H9 (cell line): ENCODE data around the gene SLC2A4RG. TPM values are rescaled to one million over a fixed set of nuclear protein-coding genes. Genes with fewer than 3 reads are reported as not detected.

Experiments used
- DNase-seq: peaks from one replicate; pipeline ENCODE4 v3.0.0-alpha.2; 2017
- H2AFZ ChIP-seq: one replicate; pipeline ENCODE4 v1.6.1; 2013; ENCODE audit warnings: mild to moderate bottlenecking, low read length, control low read depth, moderate library complexity
- H2AK5ac ChIP-seq: 2 replicates; pipeline ENCODE4 v1.6.1; 2013; ENCODE audit warnings: low read length, control low read depth, mixed read lengths; ENCODE audit not compliant: insufficient read length
- H2BK120ac ChIP-seq: one replicate; pipeline ENCODE4 v1.6.1; 2013; ENCODE audit warnings: low read depth, mild to moderate bottlenecking, low read length, control low read depth, inconsistent platforms; ENCODE audit not compliant: poor library complexity, severe bottlenecking
- H2BK12ac ChIP-seq: 2 replicates; pipeline ENCODE4 v1.6.1; 2013; ENCODE audit warnings: low read length, control low read depth, mixed read lengths, low read depth; ENCODE audit not compliant: insufficient read length
- H2BK15ac ChIP-seq: 2 replicates; pipeline ENCODE4 v1.6.1; 2013; ENCODE audit warnings: low read depth, low read length, control low read depth
- H2BK20ac ChIP-seq: one replicate; pipeline ENCODE4 v1.6.1; 2013; ENCODE audit warnings: low read depth, mild to moderate bottlenecking, low read length, control low read depth, inconsistent platforms; ENCODE audit not compliant: poor library complexity, severe bottlenecking
- H2BK5ac ChIP-seq: 2 replicates; pipeline ENCODE4 v1.6.1; 2013; ENCODE audit warnings: low read length, control low read depth, mixed read lengths; ENCODE audit not compliant: insufficient read length
- H3K14ac ChIP-seq: 2 replicates; pipeline ENCODE4 v1.6.1; 2013; ENCODE audit warnings: low read length, control low read depth; ENCODE audit not compliant: insufficient read depth
- H3K18ac ChIP-seq: 2 replicates; pipeline ENCODE4 v1.6.1; 2013; ENCODE audit warnings: low read depth, mild to moderate bottlenecking, mixed read lengths, low read length, control low read depth; ENCODE audit not compliant: insufficient read length
- H3K23ac ChIP-seq: 2 replicates; pipeline ENCODE4 v1.6.1; 2013; ENCODE audit warnings: low read length, control low read depth, mixed read lengths, low read depth; ENCODE audit not compliant: insufficient read length
- H3K23me2 ChIP-seq: 2 replicates; pipeline ENCODE4 v1.6.1; 2013; ENCODE audit warnings: low read depth, mild to moderate bottlenecking, mixed read lengths, low read length, control low read depth; ENCODE audit not compliant: insufficient read length, poor library complexity, severe bottlenecking
- H3K27ac ChIP-seq: 2 replicates; pipeline ENCODE4 v1.5.1; 2013; ENCODE audit warnings: low read length, control low read depth, mixed read lengths, low read depth; ENCODE audit not compliant: insufficient read length
- H3K27me3 ChIP-seq: 2 replicates; pipeline ENCODE4 v1.6.1; 2013; ENCODE audit warnings: low read length, control low read depth, inconsistent platforms; ENCODE audit not compliant: insufficient read depth
- H3K4ac ChIP-seq: 2 replicates; pipeline ENCODE4 v1.6.1; 2013; ENCODE audit warnings: low read depth, mild to moderate bottlenecking, control low read depth, inconsistent platforms, low read length, moderate library complexity
- H3K4me1 ChIP-seq: 2 replicates; pipeline ENCODE4 v1.6.1; 2013; ENCODE audit warnings: low read length, control low read depth, inconsistent platforms; ENCODE audit not compliant: insufficient read depth
- H3K4me2 ChIP-seq: 2 replicates; pipeline ENCODE4 v1.6.1; 2013; ENCODE audit warnings: low read length, control low read depth, mixed read lengths; ENCODE audit not compliant: insufficient read length, insufficient read depth
- H3K56ac ChIP-seq: 2 replicates; pipeline ENCODE4 v1.6.1; 2013; ENCODE audit warnings: low read depth, mild to moderate bottlenecking, mixed read lengths, low read length, control low read depth; ENCODE audit not compliant: insufficient read length
- H3K79me1 ChIP-seq: 2 replicates; pipeline ENCODE4 v1.6.1; 2013; ENCODE audit warnings: low read depth, mild to moderate bottlenecking, moderate library complexity, low read length, control low read depth, inconsistent platforms; ENCODE audit not compliant: insufficient read depth, poor library complexity, severe bottlenecking
- H3K79me2 ChIP-seq: 2 replicates; pipeline ENCODE4 v1.6.1; 2013; ENCODE audit warnings: low read length, control low read depth, inconsistent platforms; ENCODE audit not compliant: insufficient read depth
- H3K9ac ChIP-seq: 2 replicates; pipeline ENCODE4 v1.6.1; 2013; ENCODE audit warnings: low read length, control low read depth, mixed read lengths; ENCODE audit not compliant: insufficient read length; ENCODE audit errors: extremely low read depth
- H3K9me3 ChIP-seq: one replicate; pipeline ENCODE4 v1.6.1; 2013; ENCODE audit warnings: low read depth, low read length, inconsistent platforms; ENCODE audit not compliant: control insufficient read depth
- H3T11ph ChIP-seq: one replicate; pipeline ENCODE4 v1.6.1; 2013; ENCODE audit warnings: mild to moderate bottlenecking, low read length, control low read depth, inconsistent platforms
- H4K20me1 ChIP-seq: one replicate; pipeline ENCODE4 v1.6.1; 2013; ENCODE audit not compliant: control insufficient read depth, insufficient read length, insufficient read depth
- H4K5ac ChIP-seq: 2 replicates; pipeline ENCODE4 v1.6.1; 2013; ENCODE audit warnings: low read depth, mild to moderate bottlenecking, mixed read lengths, low read length, control low read depth; ENCODE audit not compliant: insufficient read length
- H4K8ac ChIP-seq: replicated peaks from 2 replicates; pipeline ENCODE4 v1.6.1; 2013; ENCODE audit warnings: low read length, control low read depth, mixed read lengths, low read depth; ENCODE audit not compliant: insufficient read length
- H4K91ac ChIP-seq: 2 replicates; pipeline ENCODE4 v1.6.1; 2013; ENCODE audit warnings: low read depth, mild to moderate bottlenecking, moderate library complexity, mixed read lengths, low read length, control low read depth; ENCODE audit not compliant: insufficient read length
- H3K27ac Mint-ChIP-seq, 3 experiments: 2 replicates in 2 of 3; 3 replicates in 1 of 3; pipeline ENCODE4 v1.8.0; 2020 to 2021; ENCODE audit warnings: mixed read lengths in 3 of 3, mild to moderate bottlenecking in 1 of 3, moderate library complexity in 1 of 3
- H3K27me3 Mint-ChIP-seq: 2 replicates; pipeline ENCODE4 v1.8.0; 2021; ENCODE audit warnings: low read depth, mild to moderate bottlenecking, moderate library complexity, mixed read lengths
- H3K36me3 Mint-ChIP-seq, 3 experiments: 2 replicates in 2 of 3; 3 replicates in 1 of 3; pipeline ENCODE4 v1.8.0; 2020 to 2021; ENCODE audit warnings: low read depth in 3 of 3, mixed read lengths in 3 of 3; ENCODE audit not compliant: insufficient read depth in 1 of 3
- H3K4me1 Mint-ChIP-seq, 2 experiments: 2 replicates each; pipeline ENCODE4 v1.8.0; 2020; ENCODE audit warnings: mixed read lengths in 2 of 2
- H3K4me3 Mint-ChIP-seq, 2 experiments: 2 replicates in 1 of 2; 3 replicates in 1 of 2; pipeline ENCODE4 v1.8.0; 2020 to 2021; ENCODE audit warnings: mild to moderate bottlenecking in 2 of 2, mixed read lengths in 2 of 2, moderate library complexity in 1 of 2
- H3K9me3 Mint-ChIP-seq, 2 experiments: 2 replicates in 1 of 2; 3 replicates in 1 of 2; pipeline ENCODE4 v1.8.0; 2020; ENCODE audit warnings: mild to moderate bottlenecking in 2 of 2, mixed read lengths in 2 of 2, moderate library complexity in 1 of 2
- WGBS: extraction: QIAGEN DNeasy Blood & Tissue Kit; methylation state at CpG from one replicate; pipeline ENCODE4 v1.1.7; 2013; ENCODE audit warnings: missing lambda C conversion rate, low lambda C conversion rate, mixed read lengths; ENCODE audit not compliant: insufficient read length; ENCODE audit errors: extremely low coverage; 5-methylcytosine and 5-hydroxymethylcytosine counted together
- total RNA-seq: library from RNA; stranded (reverse); gene quantifications from 2 replicates; pipeline ENCODE4 v1.2.1, GENCODE V29; 2021
- TF ChIP-seq, protein P1 (sequence below): fragments of 200-600 bp; sonication (generic); conservative IDR thresholded peaks from 3 replicates; pipeline ENCODE4 v1.8.0; 2021; ENCODE audit warnings: antibody characterized with exemption, mild to moderate bottlenecking

The SLC2A4RG gene
- total RNA-seq, 1 experiment from 2014 or later: 43.9 TPM

DNA sequence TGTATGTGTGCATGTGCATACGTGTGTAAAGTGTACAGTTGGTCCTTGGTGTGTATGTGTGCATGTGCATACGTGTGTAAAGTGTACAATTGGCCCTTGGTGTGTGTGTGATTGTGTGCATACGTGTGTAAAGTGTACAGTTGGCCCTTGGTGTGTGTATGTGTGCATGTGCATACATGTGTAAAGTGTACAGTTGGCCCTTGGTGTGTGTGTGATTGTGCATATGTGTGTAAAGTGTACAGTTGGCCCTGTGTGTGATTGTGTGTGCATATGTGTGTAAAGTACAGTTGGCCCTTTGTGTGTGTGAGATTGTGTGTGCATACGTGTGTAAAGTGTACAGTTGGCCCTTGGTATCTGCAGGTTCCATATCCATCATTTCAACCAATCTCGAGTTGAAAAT, 8.2 kb upstream of the SLC2A4RG start:
- no peak overlapping the region for H2BK20ac ChIP-seq
- no peak overlapping the region for H3K27ac Mint-ChIP-seq
- H3K27me3 Mint-ChIP-seq: no peaks in the 10 kb centered on the region; the same call in 1 of the 2 replicates
- H3K9me3 ChIP-seq: no peaks in the 10 kb centered on the region
- no peak overlapping the region for H3K4me3 Mint-ChIP-seq
- H3K27me3 ChIP-seq: no peaks in the 10 kb centered on the region
- H3T11ph ChIP-seq: no peak overlapping the region
- H3K9ac ChIP-seq: no peak overlapping the region
- peaks cover 11 to 42% (median 19%) of the 10 kb centered on the region in 3 experiments; a peak in 6 of 7 replicates for H3K36me3 Mint-ChIP-seq
- H3K4me1 ChIP-seq: no peaks in the 10 kb centered on the region
- no peak overlapping the region for H3K56ac ChIP-seq
- H4K20me1 ChIP-seq: no peaks in the 10 kb centered on the region
- H2BK12ac ChIP-seq: no peak overlapping the region
- peaks cover 3% of the 10 kb centered on the region for H3K79me1 ChIP-seq
- no peak overlapping the region for H3K4me2 ChIP-seq
- no peaks in the 10 kb centered on the region for H3K23me2 ChIP-seq
- H2BK5ac ChIP-seq: no peak overlapping the region
- TF ChIP-seq, protein P1, sequence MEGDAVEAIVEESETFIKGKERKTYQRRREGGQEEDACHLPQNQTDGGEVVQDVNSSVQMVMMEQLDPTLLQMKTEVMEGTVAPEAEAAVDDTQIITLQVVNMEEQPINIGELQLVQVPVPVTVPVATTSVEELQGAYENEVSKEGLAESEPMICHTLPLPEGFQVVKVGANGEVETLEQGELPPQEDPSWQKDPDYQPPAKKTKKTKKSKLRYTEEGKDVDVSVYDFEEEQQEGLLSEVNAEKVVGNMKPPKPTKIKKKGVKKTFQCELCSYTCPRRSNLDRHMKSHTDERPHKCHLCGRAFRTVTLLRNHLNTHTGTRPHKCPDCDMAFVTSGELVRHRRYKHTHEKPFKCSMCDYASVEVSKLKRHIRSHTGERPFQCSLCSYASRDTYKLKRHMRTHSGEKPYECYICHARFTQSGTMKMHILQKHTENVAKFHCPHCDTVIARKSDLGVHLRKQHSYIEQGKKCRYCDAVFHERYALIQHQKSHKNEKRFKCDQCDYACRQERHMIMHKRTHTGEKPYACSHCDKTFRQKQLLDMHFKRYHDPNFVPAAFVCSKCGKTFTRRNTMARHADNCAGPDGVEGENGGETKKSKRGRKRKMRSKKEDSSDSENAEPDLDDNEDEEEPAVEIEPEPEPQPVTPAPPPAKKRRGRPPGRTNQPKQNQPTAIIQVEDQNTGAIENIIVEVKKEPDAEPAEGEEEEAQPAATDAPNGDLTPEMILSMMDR: no peak
- H3K23ac ChIP-seq: no peak overlapping the region
- no peaks in the 10 kb centered on the region for H3K4me1 Mint-ChIP-seq
- H4K8ac ChIP-seq: no peak overlapping the region
- H3K18ac ChIP-seq: no peak overlapping the region
- no peak overlapping the region for H4K5ac ChIP-seq
- no peaks in the 10 kb centered on the region for H3K9me3 Mint-ChIP-seq
- H2AFZ ChIP-seq: no peak overlapping the region
- no peak overlapping the region for H4K91ac ChIP-seq
- H3K14ac ChIP-seq: no peak overlapping the region
- no peak for DNase-seq
- no peak overlapping the region for H2BK15ac ChIP-seq
- H2BK120ac ChIP-seq: no peak overlapping the region
- no peak overlapping the region for H3K4ac ChIP-seq
- no peaks in the 10 kb centered on the region for H3K79me2 ChIP-seq
- no peak overlapping the region for H3K27ac ChIP-seq
- WGBS: no CpG with 5 or more reads among the region's 5 CpGs
- H2AK5ac ChIP-seq: no peak overlapping the region
